Measurements from ENCODE around the gene LRRK2.
"Not testable (repeated sequence)": the region's sequence is repeated elsewhere in the genome, so short reads cannot be mapped to it uniquely, and the experiment has no call there.

The LRRK2 gene

DNA sequence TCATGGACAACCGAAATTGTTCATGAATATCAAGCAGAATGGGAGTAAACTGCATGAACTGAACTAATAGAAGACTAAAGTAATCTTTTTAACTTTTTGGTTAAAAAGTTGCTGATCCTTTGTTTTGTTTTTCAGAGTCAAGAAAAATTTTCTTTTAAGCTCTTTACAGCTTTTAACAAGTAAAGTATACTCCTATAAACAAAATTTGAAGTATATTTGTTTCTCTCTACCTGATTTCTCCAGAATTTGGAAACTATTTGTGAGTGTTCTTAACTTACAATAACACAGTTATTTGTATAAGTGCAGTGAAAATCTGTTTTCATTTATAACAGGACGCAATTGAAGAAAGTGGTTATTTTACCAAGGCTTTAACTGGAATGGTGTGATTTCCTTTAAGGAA, 12.2 kb upstream of the LRRK2 start:
- no peak for DNase-seq (ENCODE audit: low spot score)

DNA sequence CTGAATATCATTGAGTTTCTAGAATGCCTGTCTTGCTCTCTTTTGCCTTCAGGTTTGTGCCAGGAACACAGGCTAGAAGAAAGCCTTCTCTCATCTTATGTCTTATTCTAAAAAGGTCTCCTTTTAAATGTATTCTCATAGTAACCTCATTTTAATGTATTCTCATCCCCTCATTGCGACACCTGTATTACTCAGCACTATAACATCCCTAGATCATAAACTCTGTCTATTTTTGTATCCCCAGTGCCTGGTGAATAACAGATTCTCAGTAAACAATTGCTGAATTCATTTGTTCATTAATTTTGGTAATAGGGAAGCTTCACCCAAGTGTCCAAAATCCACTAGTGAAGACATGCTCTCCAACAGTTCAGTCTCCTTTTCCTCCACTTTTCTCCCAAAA, 8.8 kb upstream of the LRRK2 start:
- no peak for DNase-seq (ENCODE audit: low spot score)

DNA sequence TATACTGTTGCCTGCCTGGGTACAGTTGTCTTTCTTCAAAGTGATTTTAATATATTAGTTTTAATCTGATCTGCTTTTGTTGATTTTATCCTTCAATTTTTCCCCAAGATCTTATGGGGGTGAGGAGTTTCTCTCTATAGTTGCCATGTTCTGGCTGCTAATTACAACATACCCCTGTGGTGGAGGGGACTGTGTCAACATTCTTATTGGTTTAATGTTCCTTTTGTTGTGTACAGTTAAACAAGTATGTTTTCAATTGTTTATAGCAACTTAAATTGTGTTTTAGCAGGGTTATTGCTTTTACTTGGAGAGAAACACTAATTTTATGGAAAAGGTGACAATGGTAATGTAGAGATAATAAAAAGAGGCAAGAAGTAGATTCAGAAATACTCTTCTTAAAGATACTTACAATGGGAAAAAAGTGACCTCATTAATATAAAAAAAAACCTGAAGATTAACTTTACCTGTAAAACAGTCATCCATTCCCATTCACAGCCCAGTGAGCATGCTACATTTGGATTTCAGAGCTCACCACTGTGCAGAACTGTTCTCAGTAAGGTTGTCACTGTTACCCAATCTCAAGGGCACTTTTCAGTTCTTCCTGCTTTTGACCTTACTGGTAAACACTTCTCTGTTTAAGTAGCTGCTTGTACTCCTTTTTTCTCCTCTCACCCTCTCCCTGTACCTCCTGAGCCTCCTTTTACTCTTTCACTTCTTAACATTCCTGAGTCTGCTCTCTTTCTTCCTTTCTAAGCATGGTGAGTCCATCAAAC, 8.1 kb upstream of the LRRK2 start:
- no peak for DNase-seq (ENCODE audit: low spot score)

DNA sequence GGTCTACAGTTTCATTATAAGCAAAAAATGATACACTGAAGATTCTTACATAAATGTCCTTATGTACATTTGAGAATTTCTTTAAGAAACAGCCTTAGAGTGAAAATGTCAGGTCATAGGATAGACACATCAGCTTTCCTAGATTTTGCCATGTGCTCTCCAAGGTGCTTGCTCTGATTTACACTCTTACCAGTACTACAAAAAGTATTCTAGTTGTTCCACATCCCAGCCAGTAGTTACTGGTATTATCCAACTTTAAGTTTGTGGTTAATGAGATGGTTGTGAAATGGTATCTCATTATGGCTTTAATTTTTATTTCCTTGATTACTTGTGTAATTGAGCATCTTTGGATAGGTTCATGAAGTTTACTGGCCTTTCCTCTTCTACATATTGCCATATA, 5.0 kb upstream of the LRRK2 start:
- DNase-seq (ENCODE audit: low spot score), result no peak

DNA sequence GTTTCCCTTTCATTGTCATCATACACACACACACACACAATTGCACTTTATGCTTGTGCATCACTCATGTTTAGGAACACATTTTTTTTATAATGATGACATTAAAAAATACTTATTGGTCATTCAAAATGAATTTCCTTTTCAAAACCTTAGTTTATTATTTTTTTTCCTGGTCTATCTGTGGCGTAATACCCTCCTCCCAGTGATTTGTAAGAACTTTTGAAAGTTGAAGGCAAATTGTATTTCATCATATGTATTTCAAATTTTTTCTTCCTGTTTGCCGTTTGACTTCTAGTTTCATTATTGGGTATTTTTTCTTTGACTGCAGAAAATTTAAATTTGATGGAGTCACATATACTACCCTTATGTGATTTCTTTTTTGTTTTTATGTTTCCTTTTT, 2.5 kb upstream of the LRRK2 start:
- DNase-seq (ENCODE audit: low spot score), result no peak

DNA sequence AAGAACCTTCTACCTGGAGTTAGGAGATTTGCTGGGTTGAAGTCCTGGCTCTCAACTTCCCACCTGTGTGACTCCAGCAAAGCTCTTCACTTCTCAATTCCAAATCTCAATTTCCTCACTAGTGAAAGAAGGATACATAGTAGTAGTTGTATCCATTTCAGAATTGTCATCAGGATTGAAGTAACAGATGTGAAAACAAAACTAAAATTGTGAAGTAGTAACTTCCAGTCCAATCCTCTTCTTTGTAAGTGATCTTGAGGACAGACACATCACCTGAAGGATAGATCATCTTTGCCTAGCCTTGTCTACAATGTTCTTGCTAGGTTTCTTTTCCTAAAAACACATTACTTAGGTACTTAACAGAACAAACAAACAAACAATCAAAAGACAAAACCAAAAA, 1.2 kb upstream of the LRRK2 start:
- peak; percentile 5 for DNase-seq (ENCODE audit: low spot score)

DNA sequence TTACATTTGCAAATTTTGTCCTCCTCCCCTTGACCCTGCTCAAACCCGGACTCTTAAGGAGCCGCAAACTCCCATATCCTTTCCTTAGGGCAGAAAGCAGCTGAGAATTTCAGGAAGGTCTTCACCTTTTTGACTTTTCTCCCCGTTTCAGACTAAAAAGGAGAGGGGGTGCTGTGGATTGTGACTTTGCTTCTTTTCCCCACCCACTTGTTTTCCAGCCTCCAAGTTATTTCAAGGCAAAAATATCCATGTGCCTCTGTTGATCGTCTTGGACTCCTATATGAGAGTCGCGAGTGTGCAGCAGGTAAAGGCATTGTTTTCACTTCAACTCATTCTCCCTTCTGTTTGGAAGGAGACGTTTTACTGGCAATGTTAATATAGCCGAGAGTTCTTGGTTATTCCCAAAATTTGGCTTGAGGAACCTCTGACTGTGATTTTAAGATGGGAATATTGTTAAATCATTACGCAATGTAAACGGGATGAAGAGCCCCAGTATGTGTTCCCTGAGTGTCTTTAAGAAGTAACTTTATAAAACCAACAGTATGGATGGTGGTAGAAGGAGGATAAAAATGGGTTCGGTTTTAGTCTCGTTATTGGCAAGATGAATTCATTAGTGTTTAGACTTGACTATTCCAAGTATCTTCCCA, 663 bp downstream of the LRRK2 start:
- DNase-seq (ENCODE audit: low spot score), result peak; percentile 34

DNA sequence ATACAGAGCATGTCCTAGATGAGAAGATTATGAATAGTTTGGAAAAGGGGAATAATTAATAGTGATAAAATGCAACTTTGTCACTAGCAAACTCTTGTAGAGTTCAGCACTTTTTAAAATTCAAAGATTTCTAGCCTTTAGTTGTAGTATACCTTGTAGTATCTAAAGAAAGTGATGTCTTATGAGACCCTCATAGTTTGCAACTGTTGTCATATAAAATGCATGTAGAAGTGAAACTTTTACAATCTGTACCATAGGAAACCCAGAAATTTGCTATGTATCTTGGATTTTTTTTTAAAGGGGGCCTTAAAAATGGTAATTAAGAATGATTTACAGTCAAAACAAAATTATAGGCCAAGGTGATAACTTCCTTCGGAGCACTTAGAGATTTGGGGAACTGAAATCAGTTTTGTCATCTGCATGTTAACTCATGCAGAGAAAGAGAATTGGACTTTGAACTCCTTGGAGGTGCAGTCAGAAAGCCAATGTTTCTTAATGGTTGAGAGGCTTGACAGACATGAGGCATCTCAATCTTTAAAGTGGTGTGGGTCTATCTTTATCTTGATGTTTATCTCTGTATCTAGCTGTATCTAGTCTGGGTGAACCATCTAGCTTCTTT, 1.3 kb downstream of the LRRK2 start:
- DNase-seq (ENCODE audit: low spot score), result peak; percentile 11

DNA sequence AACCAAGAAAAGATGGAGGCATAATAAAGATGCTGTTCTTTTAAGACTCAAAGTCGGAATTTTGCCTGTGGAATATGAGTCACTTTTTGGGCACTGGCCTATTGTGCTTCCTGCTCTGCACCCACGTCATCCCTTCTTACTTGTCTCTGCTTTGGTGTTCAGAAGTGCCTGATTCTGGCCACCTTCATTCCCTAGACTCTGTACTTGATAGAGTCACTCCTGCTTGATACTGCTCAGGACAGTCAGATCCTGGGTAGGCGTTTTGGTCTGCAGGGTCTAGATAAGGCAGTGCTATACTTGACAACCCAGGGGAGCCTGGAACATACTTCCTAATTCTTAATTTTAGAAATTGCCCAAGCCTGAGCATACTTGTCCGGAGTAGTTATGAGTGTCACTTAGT, 1.9 kb downstream of the LRRK2 start:
- peak; percentile 20 for DNase-seq (ENCODE audit: low spot score)

DNA sequence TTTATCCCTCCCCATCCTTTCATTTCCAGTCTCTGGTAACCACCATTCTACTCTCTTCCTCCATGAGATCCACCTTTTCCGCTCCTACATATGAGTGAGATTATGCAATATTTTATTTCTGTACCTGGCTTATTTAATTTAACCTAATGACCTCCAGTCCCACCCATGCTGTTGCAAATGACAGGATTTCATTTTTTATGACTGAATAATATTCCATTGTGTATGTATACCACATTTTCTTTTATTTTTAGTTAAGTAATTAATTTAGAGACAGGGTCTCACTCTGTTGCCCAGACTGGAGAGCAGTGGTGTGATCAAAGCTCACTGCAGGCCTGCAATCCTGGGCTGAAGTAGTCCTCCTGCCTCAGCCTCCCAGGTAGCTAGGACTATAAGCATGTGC, 2.6 kb downstream of the LRRK2 start:
- no peak for DNase-seq (ENCODE audit: low spot score)

DNA sequence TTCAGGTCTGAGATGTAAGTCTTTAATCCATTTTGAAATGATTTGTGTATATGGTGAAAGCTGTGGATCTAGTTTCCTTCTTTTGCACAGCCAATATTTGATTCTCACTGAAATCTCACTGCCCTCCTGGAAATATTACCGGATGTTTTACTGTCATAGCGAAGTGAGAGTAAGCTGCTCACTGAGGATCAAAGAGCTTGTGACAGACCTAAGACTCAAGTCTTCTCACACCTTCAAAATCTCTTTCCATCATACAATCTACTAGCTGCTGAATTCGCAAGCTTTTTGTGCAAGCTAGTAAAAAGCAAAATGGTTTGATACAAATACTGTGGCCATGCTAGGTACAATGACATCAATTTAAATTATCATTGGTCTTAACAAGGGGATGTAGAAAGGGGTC, 3.9 kb downstream of the LRRK2 start:
- peak; percentile 13 for DNase-seq (ENCODE audit: low spot score)

DNA sequence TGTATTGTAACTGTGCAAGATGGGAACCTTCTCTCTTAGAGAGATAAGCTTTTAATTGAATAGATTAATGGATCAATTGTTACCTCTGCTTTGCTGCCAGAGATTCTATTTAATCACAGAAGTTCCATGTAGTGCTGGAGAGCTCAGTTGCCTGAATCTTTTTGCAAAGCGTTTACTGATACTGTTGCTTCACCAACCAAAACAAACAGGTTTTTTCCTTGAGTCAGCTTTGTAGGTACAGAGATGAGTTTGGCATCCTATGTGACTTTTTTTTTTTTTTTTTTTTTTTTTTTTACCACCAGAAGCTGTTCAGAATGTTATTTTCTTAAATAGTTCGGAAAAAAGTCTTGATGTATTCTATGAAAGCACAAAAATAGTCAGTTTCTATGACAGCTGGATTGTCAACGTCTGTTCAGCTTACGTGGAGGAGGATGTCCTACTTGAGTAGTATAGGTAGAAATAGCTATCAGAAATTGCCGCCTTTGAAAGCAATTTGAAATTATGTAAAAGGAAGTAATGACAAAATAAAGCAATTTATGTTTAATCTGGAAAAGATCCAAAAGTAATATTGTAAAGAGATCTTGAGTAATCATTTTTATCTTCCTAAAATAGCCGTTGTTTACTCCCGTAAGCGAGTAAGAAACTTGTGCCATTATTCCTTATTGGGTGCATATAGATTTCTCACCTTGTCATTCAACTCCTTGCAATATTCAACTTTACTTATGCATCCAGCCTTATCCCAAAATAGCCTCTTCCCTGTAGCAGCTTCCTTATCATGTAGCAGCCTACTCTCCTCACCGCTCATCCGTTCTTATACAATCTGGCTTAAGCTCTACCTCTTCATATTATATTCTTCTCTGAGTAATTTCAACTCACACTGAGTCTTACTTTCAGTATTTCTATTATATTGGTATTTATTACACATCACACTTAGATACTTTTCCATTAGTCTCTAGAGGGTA, 5.2 kb downstream of the LRRK2 start:
- DNase-seq (ENCODE audit: low spot score), result no peak

DNA sequence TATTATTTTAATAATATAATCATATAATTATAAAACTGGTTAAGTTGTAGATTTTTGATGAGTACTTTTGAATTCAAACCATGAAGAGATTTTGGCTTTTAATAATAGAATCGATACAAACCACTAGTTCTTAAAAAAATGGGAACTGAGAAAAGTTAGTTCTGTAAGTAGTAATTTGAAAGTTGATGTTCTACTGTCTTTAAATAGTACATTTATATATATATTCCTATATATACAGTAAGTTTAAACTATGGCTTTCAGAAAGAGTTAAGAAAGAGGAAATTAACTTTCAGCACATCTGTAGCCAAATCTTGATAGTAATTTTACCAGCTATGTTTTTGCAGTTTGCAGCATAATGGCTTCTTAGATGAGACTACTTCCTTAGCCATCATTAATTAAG, 7.8 kb downstream of the LRRK2 start:
- no peak for DNase-seq (ENCODE audit: low spot score)

DNA sequence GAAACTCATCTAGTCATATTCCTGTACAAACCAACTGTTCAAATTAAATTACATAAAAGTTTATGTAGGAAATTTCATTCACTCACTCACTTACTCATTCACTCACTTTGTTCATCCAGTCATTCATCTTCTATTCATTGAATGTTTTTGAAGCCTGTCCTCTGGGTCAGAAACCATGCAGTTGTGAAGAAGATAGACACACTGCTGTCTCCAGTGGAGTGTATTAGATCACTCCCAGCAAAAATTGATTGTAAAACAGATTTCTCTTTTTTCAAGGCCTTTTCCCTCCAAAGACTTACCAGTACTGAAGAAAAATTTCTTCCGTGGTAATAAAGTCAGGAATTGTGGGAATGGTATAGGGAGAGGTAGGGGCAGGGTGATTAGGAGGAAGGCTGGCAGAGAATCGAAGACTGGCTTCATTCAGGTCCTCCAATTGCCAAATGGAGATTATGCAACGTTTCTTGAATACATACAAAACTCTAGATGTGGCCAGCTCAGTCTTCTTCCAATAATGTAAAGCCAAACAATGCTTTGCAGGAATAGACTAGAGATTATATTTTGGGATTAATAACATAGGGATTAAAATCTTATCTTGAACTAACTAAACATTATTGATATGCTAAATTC, 9.1 kb downstream of the LRRK2 start:
- DNase-seq (ENCODE audit: low spot score), result no peak

DNA sequence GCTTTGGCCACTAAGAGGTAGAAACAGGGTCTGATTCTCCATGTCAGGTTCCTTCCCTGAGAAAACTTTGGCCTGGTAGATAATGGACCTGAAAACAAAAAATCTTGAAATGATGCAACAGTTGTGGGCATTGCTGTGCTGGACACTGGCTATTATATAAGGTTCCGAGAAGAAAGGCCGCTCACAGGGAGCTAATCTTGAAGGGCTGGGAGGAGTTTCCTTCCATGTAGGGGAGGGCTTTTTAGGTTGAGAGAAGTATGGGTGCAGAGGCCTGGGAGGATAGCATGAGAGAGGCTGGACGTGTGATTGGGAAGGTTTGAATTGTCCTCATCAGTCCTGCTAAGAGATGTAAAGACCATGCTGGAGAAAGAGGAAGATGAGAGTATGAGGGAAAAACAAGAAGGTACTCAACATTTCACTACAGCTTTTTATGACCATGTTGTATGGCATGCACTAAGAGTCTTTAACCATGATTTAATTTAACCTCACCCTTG, 11.6 kb downstream of the LRRK2 start:
- DNase-seq (ENCODE audit: low spot score), result no peak

DNA sequence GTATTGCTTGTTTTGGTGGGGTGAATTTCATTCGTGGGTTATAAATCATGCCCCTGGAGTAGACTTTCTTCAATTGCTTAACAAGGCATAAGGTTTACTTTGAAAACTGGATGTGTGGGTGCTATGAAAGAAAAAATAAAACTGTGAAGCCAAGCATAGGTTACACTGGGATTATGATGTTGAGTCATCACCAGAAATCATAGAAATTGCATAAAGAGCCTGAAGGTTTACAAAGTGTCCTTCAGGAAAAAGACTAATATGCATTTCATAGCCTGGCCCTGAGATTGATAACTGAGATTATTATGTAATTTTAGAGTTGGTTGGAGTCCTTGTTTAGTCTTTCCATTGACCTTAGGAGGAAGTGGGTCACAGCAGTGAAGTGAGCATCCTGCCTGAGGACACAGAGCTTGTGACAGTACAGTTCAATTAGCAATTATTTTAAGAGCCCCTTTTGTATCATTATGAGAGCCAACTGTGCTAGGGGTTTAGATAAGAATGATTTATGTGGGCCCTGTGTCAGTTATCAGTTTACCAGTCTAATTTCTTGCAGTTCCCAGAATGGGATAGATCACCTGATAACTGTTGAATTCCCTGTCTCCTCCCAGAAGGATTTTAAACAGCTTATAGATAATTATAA, 13.6 kb downstream of the LRRK2 start:
- DNase-seq (ENCODE audit: low spot score), result no peak

DNA sequence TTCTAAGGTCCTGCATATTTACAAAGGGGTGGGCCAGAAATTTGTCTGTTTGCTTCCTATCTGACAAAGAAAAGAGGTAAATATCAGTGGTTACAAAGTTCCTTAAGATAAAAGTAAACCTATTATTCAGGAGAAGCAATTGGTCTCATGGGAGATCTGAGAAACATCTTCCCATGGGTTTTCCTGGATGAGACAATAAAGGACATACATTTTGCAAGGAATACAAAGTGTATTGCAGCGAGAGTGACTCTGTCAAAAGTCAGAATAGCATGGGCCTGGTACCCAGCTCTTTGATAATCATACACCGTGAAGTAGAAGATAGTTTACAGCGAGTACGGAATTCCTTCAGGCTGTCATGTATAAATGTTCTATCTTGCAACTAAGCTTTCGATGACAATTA, 14.2 kb downstream of the LRRK2 start:
- DNase-seq (ENCODE audit: low spot score), result no peak

DNA sequence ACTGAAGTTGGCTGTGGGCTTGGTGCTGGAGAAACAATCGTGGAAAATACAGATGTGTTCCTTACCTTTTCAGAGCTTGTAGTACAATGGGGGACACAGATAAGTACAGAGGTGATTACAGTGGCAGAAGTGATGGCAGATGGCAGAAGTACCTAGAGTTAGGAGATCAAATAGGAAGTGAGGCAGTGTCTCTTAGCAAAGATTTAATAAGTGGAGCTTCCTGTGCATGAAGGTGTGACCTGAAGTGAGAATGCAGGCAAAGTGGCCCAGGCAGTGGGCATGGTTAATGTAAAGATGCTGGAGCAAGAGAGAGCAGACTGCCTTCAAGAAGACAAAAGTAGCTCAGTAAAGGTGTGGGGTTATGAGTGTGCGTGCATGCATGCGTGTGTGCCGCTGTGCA, 16.0 kb downstream of the LRRK2 start:
- no peak for DNase-seq (ENCODE audit: low spot score)

DNA sequence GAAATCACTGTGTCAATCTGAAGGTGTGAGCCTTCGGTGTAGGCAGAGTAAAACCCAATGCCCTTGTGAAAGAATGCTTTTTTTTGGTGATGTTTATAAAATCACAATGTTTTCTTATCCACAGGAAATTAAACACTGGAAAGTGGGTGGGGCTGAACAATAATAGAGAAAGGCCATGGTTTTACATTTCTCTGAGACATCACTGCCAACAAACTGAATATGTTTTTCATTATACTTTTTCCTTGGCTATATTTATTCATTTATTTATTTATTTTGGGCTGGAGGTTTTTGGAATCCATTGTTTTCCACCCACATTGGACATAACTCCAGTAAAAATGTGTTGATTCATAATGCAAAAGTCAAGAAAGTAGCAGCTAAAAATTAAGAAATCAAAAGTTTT, 16.9 kb downstream of the LRRK2 start:
- no peak for DNase-seq (ENCODE audit: low spot score)

DNA sequence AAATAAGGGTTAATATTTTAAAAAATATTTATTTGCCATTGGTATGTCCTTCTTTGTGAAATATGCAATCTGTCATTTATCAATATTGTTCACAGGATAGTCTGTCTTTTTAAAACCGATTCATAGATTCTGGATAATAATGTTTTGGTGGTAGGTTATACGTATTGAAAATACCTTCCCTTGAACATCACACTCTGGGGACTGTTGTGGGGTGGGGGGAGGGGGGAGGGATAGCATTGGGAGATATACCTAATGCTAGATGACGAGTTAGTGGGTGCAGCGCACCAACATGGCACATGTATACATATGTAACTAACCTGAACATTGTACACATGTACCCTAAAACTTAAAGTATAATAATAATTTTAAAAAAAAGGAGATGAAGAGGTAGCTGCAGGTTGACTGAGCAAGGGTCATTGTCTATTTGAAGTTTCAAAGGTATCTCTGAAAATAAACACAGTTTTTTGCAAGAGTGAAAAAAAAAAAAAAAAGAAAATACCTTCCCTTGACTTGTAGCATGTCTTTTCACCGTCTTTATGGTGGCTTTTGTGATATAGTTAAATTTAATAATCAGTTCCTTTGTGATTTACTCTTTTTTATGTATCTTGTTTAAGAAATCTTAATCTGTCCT, 19.8 kb downstream of the LRRK2 start:
- DNase-seq (ENCODE audit: low spot score), result not testable (repeated sequence)

DNA sequence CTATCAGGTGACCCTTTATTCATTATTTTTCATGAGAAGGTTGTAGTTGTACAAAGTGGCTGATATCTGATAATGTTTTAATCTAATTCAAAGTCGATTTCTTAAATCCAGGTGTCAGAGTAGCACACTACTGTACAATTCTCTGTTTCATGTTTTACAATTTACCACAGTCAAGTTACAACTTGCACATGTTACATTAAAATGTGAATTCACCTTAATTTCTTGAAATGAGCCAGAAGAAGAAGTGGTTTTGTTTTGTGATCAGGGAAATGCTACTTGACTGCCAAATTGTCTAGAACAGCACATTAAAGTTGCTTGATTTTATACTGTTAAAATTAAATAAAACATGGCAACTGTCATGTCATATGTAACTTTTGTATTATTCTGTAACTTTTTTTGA, 23.2 kb downstream of the LRRK2 start:
- DNase-seq (ENCODE audit: low spot score), result no peak

Measured in cerebellar cortex (tissue), 1 donor.